Measurements from ENCODE around the gene ATAD3A.

ATAD3A gene

DNA sequence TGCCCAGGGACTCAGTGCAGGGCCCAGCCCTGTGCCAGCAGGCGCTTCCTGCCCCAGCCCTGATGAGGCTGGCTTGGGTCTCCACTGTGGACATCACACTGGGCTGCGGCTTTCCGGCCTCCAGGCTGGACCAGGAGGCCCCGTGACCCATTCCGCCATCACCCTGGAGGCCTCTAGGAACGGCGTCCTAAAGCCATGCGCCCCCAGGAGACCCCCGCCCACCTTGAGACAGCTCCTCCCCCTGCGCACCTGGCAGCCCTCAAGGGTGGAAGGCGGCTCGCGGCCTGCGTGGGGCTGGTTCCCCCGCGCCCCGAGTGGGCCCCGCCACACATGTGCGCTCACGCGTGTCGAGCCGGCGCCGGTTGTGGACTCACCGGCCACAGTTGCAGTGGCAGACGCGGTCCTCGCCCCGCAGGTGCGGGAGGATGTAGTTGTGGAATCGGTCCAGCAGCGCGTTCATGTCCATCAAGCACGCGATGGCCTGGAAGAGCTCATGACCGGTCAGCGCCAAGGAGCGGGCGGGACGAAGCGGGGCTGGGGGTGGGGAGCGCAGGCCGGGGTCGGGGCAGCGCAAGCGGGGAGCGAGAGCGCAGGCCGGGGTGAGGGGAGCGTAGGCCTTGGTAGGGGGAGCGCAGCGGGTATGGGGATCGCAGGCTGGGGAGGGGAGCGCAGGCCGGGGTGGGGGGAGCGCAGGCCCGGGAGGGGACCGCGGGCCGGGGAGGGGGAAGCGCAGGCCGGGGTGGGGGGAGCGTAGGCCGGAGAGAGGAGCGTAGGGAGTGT lies 27.5 kb downstream of the ATAD3A start:
- no peak overlapping the region for H3K4me3 ChIP-seq (replicated peaks; ENCODE audit: insufficient read depth, low read length)

DNA sequence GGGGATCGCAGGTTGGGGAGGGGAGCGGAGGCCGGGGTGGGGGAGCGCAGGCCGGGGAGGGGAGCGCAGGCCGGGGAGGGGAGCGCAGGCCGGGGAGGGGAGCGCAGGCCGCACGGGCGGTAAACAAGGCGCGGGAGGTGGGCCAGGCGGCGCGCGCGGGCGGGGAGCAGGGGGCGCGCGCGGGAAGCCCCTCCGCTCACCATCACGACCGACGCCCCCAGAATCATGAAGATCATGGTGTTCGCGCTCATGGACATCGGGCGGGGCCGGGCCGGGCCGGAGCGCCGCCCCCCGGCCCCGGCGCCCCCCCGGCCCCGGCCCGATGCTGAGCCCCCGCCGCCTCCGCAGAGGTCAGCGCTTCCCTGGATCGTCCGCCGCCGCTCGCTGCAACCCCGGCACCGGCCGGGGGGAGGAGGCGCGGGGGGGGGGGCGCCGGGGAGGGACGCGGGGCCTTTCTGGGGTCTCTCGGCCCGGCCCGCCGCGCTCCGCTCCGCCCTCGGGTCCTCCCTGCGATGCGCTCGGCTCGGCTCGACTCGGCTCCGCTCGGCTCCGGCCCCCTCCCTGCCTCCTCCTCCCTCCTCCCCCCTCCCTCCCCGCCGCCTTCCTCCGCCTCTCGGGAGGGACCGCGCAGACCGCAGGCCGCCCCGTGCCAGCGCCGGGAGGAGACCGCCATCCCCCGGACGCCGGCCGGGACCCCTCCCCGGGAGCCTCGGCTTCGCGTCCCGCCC lies 28.3 kb downstream of the ATAD3A start, which contains the start of gene TMEM240:
TSS of gene TMEM240 (minus strand) at position 535 of the 728 bp plus-strand sequence. CDS start at position 257, 278 bp downstream.
- no peak within 1 kb of the TSS for H3K27ac ChIP-seq (replicated peaks)
- TF ChIP-seq SPI1 (IDR thresholded peaks at IDR 0.05; ENCODE audit: borderline replicate concordance, low read depth) (no peak), POLR2AphosphoS5 (IDR thresholded peaks at IDR 0.05; ENCODE audit: low read depth) (no peak), GABPA (IDR thresholded peaks at IDR 0.05; ENCODE audit: low read depth) (no peak)
- TF ChIP-seq, protein P1, sequence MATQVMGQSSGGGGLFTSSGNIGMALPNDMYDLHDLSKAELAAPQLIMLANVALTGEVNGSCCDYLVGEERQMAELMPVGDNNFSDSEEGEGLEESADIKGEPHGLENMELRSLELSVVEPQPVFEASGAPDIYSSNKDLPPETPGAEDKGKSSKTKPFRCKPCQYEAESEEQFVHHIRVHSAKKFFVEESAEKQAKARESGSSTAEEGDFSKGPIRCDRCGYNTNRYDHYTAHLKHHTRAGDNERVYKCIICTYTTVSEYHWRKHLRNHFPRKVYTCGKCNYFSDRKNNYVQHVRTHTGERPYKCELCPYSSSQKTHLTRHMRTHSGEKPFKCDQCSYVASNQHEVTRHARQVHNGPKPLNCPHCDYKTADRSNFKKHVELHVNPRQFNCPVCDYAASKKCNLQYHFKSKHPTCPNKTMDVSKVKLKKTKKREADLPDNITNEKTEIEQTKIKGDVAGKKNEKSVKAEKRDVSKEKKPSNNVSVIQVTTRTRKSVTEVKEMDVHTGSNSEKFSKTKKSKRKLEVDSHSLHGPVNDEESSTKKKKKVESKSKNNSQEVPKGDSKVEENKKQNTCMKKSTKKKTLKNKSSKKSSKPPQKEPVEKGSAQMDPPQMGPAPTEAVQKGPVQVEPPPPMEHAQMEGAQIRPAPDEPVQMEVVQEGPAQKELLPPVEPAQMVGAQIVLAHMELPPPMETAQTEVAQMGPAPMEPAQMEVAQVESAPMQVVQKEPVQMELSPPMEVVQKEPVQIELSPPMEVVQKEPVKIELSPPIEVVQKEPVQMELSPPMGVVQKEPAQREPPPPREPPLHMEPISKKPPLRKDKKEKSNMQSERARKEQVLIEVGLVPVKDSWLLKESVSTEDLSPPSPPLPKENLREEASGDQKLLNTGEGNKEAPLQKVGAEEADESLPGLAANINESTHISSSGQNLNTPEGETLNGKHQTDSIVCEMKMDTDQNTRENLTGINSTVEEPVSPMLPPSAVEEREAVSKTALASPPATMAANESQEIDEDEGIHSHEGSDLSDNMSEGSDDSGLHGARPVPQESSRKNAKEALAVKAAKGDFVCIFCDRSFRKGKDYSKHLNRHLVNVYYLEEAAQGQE (IDR thresholded peaks at IDR 0.05; ENCODE audit: insufficient replicate concordance, low read depth) = no peak
- TF ChIP-seq, protein P2, sequence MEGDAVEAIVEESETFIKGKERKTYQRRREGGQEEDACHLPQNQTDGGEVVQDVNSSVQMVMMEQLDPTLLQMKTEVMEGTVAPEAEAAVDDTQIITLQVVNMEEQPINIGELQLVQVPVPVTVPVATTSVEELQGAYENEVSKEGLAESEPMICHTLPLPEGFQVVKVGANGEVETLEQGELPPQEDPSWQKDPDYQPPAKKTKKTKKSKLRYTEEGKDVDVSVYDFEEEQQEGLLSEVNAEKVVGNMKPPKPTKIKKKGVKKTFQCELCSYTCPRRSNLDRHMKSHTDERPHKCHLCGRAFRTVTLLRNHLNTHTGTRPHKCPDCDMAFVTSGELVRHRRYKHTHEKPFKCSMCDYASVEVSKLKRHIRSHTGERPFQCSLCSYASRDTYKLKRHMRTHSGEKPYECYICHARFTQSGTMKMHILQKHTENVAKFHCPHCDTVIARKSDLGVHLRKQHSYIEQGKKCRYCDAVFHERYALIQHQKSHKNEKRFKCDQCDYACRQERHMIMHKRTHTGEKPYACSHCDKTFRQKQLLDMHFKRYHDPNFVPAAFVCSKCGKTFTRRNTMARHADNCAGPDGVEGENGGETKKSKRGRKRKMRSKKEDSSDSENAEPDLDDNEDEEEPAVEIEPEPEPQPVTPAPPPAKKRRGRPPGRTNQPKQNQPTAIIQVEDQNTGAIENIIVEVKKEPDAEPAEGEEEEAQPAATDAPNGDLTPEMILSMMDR (IDR thresholded peaks at IDR 0.05; ENCODE audit: insufficient read depth, low read length) = no peak
- no peak for DNase-seq (ENCODE audit: low read depth in 1 of 2, low spot score in 1 of 2)
- no peak within 1 kb of the TSS for H3K4me3 ChIP-seq (replicated peaks; ENCODE audit: insufficient read depth, low read length)
- no peaks in the 10 kb centered on the region for H3K27me3 ChIP-seq (ENCODE audit: insufficient read depth, poor library complexity, severe bottlenecking)

More for the DNA sequence above, 27.5 kb downstream of the ATAD3A start:
- TF ChIP-seq POLR2AphosphoS5 (IDR thresholded peaks at IDR 0.05; ENCODE audit: low read depth) = no peak
- no peak for TF ChIP-seq GABPA (IDR thresholded peaks at IDR 0.05; ENCODE audit: low read depth)
- TF ChIP-seq, protein P2 (IDR thresholded peaks at IDR 0.05; ENCODE audit: insufficient read depth, low read length) = no peak
- TF ChIP-seq SPI1 (IDR thresholded peaks at IDR 0.05; ENCODE audit: borderline replicate concordance, low read depth) = no peak
- TF ChIP-seq, protein P1 (IDR thresholded peaks at IDR 0.05; ENCODE audit: insufficient replicate concordance, low read depth) = no peak
- H3K27me3 ChIP-seq (ENCODE audit: insufficient read depth, poor library complexity, severe bottlenecking) = no peaks in the 10 kb centered on the region
- no peak for DNase-seq (ENCODE audit: low read depth in 1 of 2, low spot score in 1 of 2)
- H3K27ac ChIP-seq (replicated peaks) = no peak overlapping the region

DNA sequence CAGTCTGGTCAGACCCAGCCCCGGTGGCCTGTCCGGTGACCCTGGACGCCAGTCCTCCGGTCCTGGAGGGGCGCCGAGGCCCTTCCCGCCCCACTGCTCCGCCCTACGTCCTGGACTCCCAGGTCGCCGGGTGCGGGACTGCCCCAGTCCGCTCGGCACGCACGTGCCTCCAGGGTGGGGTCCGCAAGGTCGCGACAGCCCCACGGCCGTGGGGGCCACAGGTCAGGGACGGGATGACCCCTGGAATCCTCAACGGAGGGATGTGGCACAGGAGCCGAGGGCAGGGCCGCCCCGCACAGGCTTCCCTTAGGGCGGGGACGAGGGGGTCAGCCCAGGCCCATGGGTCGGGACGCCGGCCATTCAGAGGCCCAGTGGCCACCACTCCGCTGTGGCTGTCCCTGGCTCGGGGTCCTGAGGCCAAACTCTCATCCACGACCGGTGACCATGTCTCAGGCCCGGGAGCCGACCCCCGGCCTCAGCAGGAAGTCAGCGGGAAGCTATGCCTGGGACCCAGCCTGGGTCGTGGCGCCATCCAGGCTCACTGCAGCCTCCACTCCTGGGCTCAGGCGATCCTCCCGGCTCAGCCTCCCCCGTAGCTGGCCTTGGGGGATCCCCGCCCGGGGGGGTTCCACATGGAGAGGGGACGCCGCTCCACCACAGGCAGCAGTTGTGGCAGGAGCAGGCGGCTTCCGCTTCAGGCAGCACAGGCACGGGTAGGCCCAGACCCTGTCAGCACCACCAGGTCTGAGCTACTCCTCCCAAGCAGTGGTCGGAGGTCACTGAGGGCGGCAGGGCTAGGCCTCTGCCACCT lies 29.1 kb downstream of the ATAD3A start:
- Histone ChIP-seq H3K4me3 (replicated peaks; ENCODE audit: insufficient read depth, low read length) (no peak overlapping the region), H3K27me3 (ENCODE audit: insufficient read depth, poor library complexity, severe bottlenecking) (no peaks in the 10 kb centered on the region), H3K27ac (replicated peaks) (no peak overlapping the region)
- TF ChIP-seq, protein P1 (IDR thresholded peaks at IDR 0.05; ENCODE audit: insufficient replicate concordance, low read depth) = no peak
- TF ChIP-seq, protein P2 (IDR thresholded peaks at IDR 0.05; ENCODE audit: insufficient read depth, low read length) = no peak
- TF ChIP-seq SPI1 (IDR thresholded peaks at IDR 0.05; ENCODE audit: borderline replicate concordance, low read depth) (no peak), GABPA (IDR thresholded peaks at IDR 0.05; ENCODE audit: low read depth) (no peak), POLR2AphosphoS5 (IDR thresholded peaks at IDR 0.05; ENCODE audit: low read depth) (peak; percentile 30; the same call in 1 of the 2 replicates)
- no peak for DNase-seq (ENCODE audit: low read depth in 1 of 2, low spot score in 1 of 2)
